Smooth muscle cell of trachea (primary cell): ENCODE measurements around the gene EVC2. TPM values are rescaled to one million over a fixed set of nuclear protein-coding genes. Genes with fewer than 3 reads are reported as not detected.

Source experiments
- total RNA-seq: library from RNA; depleted of rRNA; stranded (reverse); fragments of >200 nt; gene quantifications from 2 replicates; pipeline ENCODE4 v1.2.1, GENCODE V29; 2014

Gene EVC2
- total RNA-seq: 12.7 and 16.0 TPM in 2 replicates

GRCh38 chr4:5708449-5709206, at the start of gene EVC2:
Gene EVC2 (minus strand): TSS chr4:5708559. CDS start chr4:5708513, 46 bp downstream.

GRCh38 chr4:5710961-5711478, 2.7 kb upstream of the EVC2 start, which contains the start of gene EVC:
Gene EVC (plus strand): TSS chr4:5711201. CDS start chr4:5711381, 180 bp downstream.

Other genes with a start within 250 kb of the EVC2 start
- gene EVC, start 2.6 kb upstream of the EVC2 start, total RNA-seq: 48.4 and 100 TPM in 2 replicates
- gene CRMP1, start 184.5 kb upstream of the EVC2 start, total RNA-seq: 0.50 TPM in 1 of 2 replicates, not detected in the other